ENCODE data around the gene GPR39.

- TF ChIP-seq CTCF (IDR thresholded peaks at IDR 0.05) (no peak), ZFX (IDR thresholded peaks at IDR 0.05; ENCODE audit: borderline replicate concordance) (no peak)
Observed at GRCh38 chr2:132470746-132471145, 54.1 kb downstream of the GPR39 start.

Data from 22Rv1 (cell line).